Activated T-helper 1 cell treated with anti-CD3 and anti-CD28 coated beads, Interleukin-12 subunit alpha, Interleukin-12 subunit beta, Interleukin-2, Interleukin-4 antibody, amounts not matched to agents 30 ng/mL and 10 ng/mL and 1 ng/mL, durations not matched to agents 14 hours and 24 hours and 36 hours (primary cell): Measurements from ENCODE around the gene PRSS12. TPM values are rescaled to one million over a fixed set of nuclear protein-coding genes. Genes with fewer than 3 reads are reported as not detected.
A peak's percentile ranks its signal among the peaks of the same experiment; 100 is the strongest.

Experiments used
- DNase-seq: peaks from one replicate; pipeline ENCODE4 v3.0.0; 2021; ENCODE audit warnings: low spot score
- H3K27ac Mint-ChIP-seq: one replicate; pipeline ENCODE4 v1.8.0; 2021; ENCODE audit warnings: mild to moderate bottlenecking, mixed read lengths
- H3K27me3 Mint-ChIP-seq: one replicate; pipeline ENCODE4 v1.8.0; 2022; ENCODE audit warnings: mild to moderate bottlenecking, moderate library complexity, mixed read lengths; ENCODE audit not compliant: insufficient read depth
- H3K36me3 Mint-ChIP-seq: one replicate; pipeline ENCODE4 v1.8.0; 2021; ENCODE audit warnings: low read depth, mixed read lengths
- H3K4me1 Mint-ChIP-seq: one replicate; pipeline ENCODE4 v1.8.0; 2021; ENCODE audit warnings: low read depth, mixed read lengths
- H3K4me3 Mint-ChIP-seq: one replicate; pipeline ENCODE4 v1.8.0; 2021; ENCODE audit warnings: mild to moderate bottlenecking, moderate library complexity, mixed read lengths
- H3K9me3 Mint-ChIP-seq: one replicate; pipeline ENCODE4 v1.8.0; 2021; ENCODE audit warnings: mixed read lengths
- intact Hi-C: fragments of 100-400 bp; cut with micrococcal nuclease; formaldehyde crosslinking; loops from one replicate; pipeline ENCODE4 v1.15.1; 2024
- total RNA-seq: library from RNA; stranded (reverse); gene quantifications from 2 replicates; pipeline ENCODE4 v1.2.3, GENCODE V29; 2022

The PRSS12 gene
- total RNA-seq, 1 donor from 2014 or later: not detected

DNA sequence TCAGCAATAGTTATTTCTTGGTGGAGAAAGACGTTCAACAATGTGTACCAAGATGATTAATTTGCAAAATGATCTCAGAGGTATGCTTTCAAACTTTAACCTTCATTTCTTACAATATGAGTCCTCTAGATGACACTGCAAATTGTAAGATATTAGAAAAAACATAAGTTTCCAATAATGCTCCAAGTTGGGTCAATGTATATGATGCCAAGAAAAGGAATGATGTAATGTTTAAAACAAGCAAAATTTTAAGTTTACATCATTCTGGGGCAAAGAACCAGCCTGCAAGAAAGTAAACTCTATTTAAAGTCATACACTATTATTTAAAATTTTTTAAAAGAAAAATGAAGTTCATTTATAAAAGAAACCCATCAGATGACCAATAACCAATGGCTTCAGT, 56.1 kb downstream of the PRSS12 start:
- Mint-ChIP-seq H3K27me3 (peaks cover 14% of the 10 kb centered on the region), H3K36me3 (no peaks in the 10 kb centered on the region), H3K4me1 (no peaks in the 10 kb centered on the region), H3K27ac (no peak overlapping the region), H3K9me3 (no peaks in the 10 kb centered on the region), H3K4me3 (no peak overlapping the region)
- DNase-seq: no peak
- intact Hi-C loops: no loop called here

- no peaks in the 10 kb centered on the region for H3K36me3 Mint-ChIP-seq
- H3K27me3 Mint-ChIP-seq: peaks cover 8% of the 10 kb centered on the region
- intact Hi-C loops: no loop called here
These were observed 61.9 kb downstream of the PRSS12 start for GRCh38 chr4:118290951-118291350.

DNA sequence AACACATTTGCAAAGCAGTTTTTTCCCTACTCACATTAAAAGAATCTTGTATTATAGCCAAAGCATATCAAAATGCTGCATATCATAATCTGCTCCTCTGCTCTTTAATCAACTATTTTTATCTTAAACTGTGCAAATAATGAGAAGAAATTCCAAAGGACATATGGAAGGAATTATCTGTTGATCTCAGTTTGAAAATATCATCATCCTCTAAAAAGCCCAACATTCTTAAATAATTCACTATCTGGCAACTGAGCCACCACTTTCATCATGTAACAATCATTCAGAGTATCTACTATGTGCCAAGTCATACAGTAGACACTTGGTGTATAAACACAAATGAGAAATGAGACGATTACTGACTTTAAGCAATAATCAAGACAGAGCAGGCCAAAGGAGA, 63.0 kb downstream of the PRSS12 start:
- H3K36me3 Mint-ChIP-seq: no peaks in the 10 kb centered on the region
- H3K27me3 Mint-ChIP-seq: peaks cover 5% of the 10 kb centered on the region
- no peak for DNase-seq
- intact Hi-C loops: no loop called here
- H3K27ac Mint-ChIP-seq: no peak overlapping the region
- H3K4me3 Mint-ChIP-seq: no peak overlapping the region
- H3K9me3 Mint-ChIP-seq: no peaks in the 10 kb centered on the region
- no peaks in the 10 kb centered on the region for H3K4me1 Mint-ChIP-seq

More at GRCh38 chr4:118290951-118291350, 61.9 kb downstream of the PRSS12 start:
- H3K4me1 Mint-ChIP-seq: no peaks in the 10 kb centered on the region
- no peak overlapping the region for H3K27ac Mint-ChIP-seq
- DNase-seq: no peak
- no peak overlapping the region for H3K4me3 Mint-ChIP-seq
- H3K9me3 Mint-ChIP-seq: no peaks in the 10 kb centered on the region

- intact Hi-C loops: no loop called here
- DNase-seq: no peak
- Mint-ChIP-seq H3K9me3 (no peaks in the 10 kb centered on the region), H3K4me1 (peaks cover 5% of the 10 kb centered on the region), H3K36me3 (peaks cover 6% of the 10 kb centered on the region), H3K4me3 (no peak overlapping the region), H3K27ac (no peak overlapping the region), H3K27me3 (peaks cover 5% of the 10 kb centered on the region)
These were observed 64.9 kb downstream of the PRSS12 start for GRCh38 chr4:118287711-118288451.

DNA sequence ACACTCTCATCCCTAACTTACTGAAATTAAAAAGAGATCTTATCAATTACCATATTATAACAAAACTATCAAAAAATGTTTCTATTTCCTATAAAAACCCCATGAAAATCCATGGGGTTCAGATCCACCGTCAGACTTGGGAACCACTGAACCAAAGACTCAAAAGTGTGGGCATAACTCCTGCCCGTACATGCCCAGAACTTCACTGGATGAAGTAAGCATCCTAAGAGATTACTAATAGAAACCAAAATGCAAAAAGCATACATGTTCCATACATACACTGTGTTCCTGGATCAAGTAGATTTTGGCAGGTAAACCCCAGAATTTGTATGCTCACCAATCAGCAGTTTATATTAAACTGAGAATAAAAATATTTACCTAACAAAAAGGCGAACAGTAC, 66.1 kb downstream of the PRSS12 start:
- intact Hi-C loops: no loop called here
- no peak for DNase-seq
- Mint-ChIP-seq H3K27ac (no peak overlapping the region), H3K27me3 (peaks cover 2% of the 10 kb centered on the region), H3K36me3 (peaks cover 14% of the 10 kb centered on the region), H3K4me3 (no peak overlapping the region), H3K4me1 (peaks cover 14% of the 10 kb centered on the region), H3K9me3 (no peaks in the 10 kb centered on the region)

GRCh38 chr4:118285931-118286330, 66.9 kb downstream of the PRSS12 start:
- H3K4me1 Mint-ChIP-seq: peaks cover 21% of the 10 kb centered on the region
- no peaks in the 10 kb centered on the region for H3K9me3 Mint-ChIP-seq
- no peak overlapping the region for H3K4me3 Mint-ChIP-seq
- intact Hi-C loops: no loop called here
- DNase-seq: no peak
- H3K27ac Mint-ChIP-seq: no peak overlapping the region
- H3K27me3 Mint-ChIP-seq: no peaks in the 10 kb centered on the region
- peaks cover 21% of the 10 kb centered on the region for H3K36me3 Mint-ChIP-seq

- no peaks in the 10 kb centered on the region for H3K9me3 Mint-ChIP-seq
- H3K36me3 Mint-ChIP-seq: peaks cover 33% of the 10 kb centered on the region
- H3K4me1 Mint-ChIP-seq: peaks cover 28% of the 10 kb centered on the region
- H3K27ac Mint-ChIP-seq: no peak overlapping the region
- no peak overlapping the region for H3K4me3 Mint-ChIP-seq
- no peak for DNase-seq
- intact Hi-C loops: no loop called here
- no peaks in the 10 kb centered on the region for H3K27me3 Mint-ChIP-seq
These were observed 68.6 kb downstream of the PRSS12 start for GRCh38 chr4:118284169-118284568.

DNA sequence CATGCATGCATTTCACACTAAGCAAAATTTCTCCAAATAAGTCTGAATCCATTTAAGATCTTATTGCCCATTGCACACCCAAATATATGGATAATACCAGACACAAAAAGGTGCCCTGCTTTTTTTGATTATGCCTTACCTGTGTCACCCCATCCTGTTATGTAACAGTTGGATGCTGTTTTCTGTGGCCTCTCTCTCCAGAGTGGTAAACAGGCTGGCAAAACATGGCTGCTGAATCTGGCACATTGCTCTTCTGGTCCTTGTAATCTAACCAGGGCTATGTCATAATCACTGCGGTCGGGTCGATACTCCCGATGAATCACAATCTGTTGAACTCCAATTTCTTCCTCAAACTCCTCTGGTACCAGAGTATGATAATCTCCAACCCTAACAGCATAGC, 70.1 kb downstream of the PRSS12 start:
- Mint-ChIP-seq H3K27me3 (peaks cover 2% of the 10 kb centered on the region), H3K27ac (peak overlapping the region; percentile 8), H3K9me3 (no peaks in the 10 kb centered on the region), H3K4me3 (no peak overlapping the region), H3K4me1 (peaks cover 36% of the 10 kb centered on the region), H3K36me3 (peaks cover 39% of the 10 kb centered on the region)
- DNase-seq: no peak
- intact Hi-C loops: no loop called here

- intact Hi-C loops: loop anchor here (1.0 kb wide), 1 partner anchor 71 kb away; the partner anchor contains the start of gene PRSS12
- Mint-ChIP-seq H3K27ac (no peak overlapping the region), H3K27me3 (peaks cover 2% of the 10 kb centered on the region), H3K4me1 (peaks cover 44% of the 10 kb centered on the region), H3K36me3 (peaks cover 39% of the 10 kb centered on the region), H3K4me3 (peak overlapping the region; percentile 88), H3K9me3 (no peaks in the 10 kb centered on the region)
- no peak for DNase-seq
These were observed 71.0 kb downstream of the PRSS12 start for GRCh38 chr4:118281611-118282442.

- intact Hi-C loops: loop anchor here (1.0 kb wide), 1 partner anchor 73 kb away; the partner anchor contains the start of gene PRSS12
- peaks cover 2% of the 10 kb centered on the region for H3K27me3 Mint-ChIP-seq
- peak overlapping the region; percentile 88 for H3K4me3 Mint-ChIP-seq
- no peak for DNase-seq
- H3K9me3 Mint-ChIP-seq: no peaks in the 10 kb centered on the region
- peak overlapping the region; percentile 50 for H3K27ac Mint-ChIP-seq
- H3K4me1 Mint-ChIP-seq: peaks cover 44% of the 10 kb centered on the region
- peaks cover 39% of the 10 kb centered on the region for H3K36me3 Mint-ChIP-seq
These were observed 72.1 kb downstream of the PRSS12 start for GRCh38 chr4:118280501-118281218.

GRCh38 chr4:118279920-118280432, 72.8 kb downstream of the PRSS12 start:
- H3K4me3 Mint-ChIP-seq: peak overlapping the region; percentile 88
- DNase-seq: no peak
- no peaks in the 10 kb centered on the region for H3K9me3 Mint-ChIP-seq
- intact Hi-C loops: loop anchor here (2.0 to 5.0 kb wide), 3 partner anchors 108 to 1347 kb away; partner anchors contain the start of gene PDE5A
- H3K27ac Mint-ChIP-seq: peak overlapping the region; percentile 92
- peaks cover 2% of the 10 kb centered on the region for H3K27me3 Mint-ChIP-seq
- peaks cover 44% of the 10 kb centered on the region for H3K4me1 Mint-ChIP-seq
- peaks cover 39% of the 10 kb centered on the region for H3K36me3 Mint-ChIP-seq

GRCh38 chr4:118279328-118279727, 73.5 kb downstream of the PRSS12 start:
- no peak for DNase-seq
- Mint-ChIP-seq H3K27me3 (peaks cover 2% of the 10 kb centered on the region), H3K4me3 (peak overlapping the region; percentile 88), H3K9me3 (no peaks in the 10 kb centered on the region), H3K4me1 (peaks cover 44% of the 10 kb centered on the region), H3K36me3 (peaks cover 39% of the 10 kb centered on the region), H3K27ac (peak overlapping the region; percentile 92)
- intact Hi-C loops: loop anchor here (2.0 to 5.0 kb wide), 3 partner anchors 107 to 1348 kb away; partner anchors contain the start of gene PDE5A
